GM21423 (cell line): ENCODE results near the gene ACBD7.
A peak's percentile ranks its signal among the peaks of the same experiment; 100 is the strongest.

Experiments used
- ATAC-seq: cut with Tn5 transposase; IDR thresholded peaks from one replicate; pipeline ENCODE4 v1.9.1; 2021; ENCODE audit warnings: mild to moderate bottlenecking, moderate library complexity; ENCODE audit not compliant: unreplicated experiment

ACBD7 gene

DNA sequence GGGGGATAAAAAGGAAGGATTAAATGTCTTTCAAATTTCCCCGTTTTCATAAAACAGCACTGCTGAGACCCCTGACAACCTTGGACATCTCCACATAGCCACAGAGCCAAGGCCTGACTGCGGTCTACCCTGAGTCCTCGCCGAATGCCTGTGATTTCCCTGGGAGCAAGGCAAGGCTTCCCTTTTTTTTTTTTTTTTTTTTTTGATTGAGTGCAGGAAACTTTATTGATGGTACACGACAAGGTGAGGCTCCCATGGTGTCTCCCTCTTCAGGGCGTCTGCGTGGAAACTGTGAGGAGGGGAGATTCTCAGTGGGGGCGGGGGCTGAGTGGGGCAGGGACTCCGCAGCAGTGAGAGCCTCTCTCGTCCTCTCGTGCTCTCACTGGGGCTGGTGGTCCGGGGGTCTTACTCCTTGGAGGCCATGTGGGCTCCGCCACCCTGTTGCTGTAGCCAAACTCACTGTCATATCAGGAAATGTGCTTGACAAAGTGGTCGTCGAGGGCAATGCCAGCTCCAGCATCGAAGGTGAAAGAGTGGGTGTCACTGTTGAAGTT, 4.4 kb upstream of the ACBD7 start:
- no peak for ATAC-seq

DNA sequence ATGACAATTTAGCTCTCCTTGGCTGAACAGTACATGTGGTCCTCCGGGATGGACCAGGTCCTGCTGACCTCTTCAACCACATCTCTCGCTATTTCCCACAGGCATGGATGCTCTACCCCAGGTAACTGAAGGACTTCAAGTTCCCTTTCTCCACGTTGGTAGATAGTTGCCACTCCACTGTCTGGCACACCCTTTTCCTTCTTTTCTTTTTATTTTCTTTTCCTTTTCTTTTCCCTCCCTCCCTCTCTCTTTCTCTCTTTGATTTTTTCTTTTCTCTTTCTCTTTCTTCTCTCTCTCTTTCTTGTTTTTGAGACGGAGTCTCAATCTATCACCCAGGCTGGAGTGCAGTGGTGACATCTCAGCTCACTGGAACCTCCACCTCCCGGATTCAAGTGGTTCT, 2.8 kb upstream of the ACBD7 start:
- no peak for ATAC-seq

DNA sequence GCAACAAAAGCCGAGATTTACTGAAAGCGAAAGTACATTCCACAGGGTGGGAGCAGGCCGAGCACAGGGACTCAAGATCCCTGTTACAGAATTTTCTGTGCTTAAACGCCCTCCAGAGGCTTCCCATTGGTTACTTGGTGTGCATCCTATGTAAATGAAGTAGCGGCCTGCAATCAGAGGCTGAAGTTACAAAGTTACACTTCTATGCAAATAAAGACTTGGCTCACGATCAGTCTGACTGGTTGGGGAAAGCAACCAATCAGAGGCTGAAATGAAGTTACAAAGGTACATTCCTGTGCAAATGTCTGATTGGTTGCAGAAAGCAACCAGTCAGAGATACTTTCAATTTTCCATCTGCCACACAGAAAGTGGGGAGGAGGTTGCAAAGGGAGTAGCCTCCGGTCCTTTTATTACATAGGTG, 4.1 kb downstream of the ACBD7 start:
- no peak for ATAC-seq

DNA sequence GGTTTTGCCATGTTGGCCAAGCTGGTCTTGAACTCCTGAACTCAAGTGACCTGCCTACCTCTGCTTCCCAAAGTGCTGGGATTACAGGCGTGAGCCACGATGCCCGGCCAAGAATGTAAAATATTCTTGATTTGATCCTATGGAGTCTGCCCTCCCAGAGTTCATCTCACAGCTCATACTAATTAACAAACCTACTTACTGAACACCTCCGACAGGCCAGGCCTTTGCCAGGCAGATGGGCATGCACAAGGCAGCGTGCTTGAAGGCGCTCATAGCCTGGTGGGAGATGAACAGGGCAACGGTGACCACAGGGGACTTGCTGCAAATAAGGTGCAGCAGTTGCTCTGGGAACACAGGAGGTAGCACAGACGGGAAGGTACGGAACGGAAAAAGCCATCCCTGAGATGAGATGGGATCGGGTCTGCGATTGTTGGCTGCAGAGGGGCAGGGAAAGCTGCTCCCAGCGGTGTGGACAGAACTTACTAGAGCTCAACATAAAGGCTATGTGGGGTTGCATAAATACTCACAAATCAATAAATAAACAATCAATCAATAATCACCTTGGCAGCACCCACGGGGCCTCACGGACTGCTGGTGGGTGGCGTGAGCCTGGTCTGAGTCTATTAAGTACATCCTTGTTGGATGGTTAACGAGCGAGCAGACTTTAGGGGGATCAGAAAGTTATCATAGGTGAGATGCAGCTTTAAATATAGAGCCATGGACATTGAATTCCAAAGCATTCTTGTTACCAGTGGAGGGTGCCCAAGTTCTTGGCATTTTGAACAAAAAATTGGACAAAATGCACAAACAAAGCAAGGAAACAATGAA, 4.7 kb downstream of the ACBD7 start:
- ATAC-seq = no peak

DNA sequence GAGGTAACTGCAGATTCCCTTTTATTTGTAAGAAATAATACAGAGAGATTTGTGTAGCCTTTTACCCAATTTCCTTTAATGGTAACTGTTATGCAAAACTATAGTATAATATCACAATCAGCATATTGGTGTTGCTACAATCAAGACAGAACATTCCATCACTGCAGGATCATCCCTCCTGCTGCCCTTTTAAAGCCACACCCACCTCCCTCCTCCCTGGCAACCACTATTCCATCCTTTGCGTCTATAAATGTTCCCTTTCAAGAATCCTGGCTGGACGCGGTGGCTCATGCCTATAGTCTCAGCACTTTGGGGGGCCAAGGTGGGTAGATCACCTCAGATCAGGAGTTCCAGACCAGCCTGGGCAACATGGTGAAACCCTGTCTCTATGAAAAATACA, 13.2 kb downstream of the ACBD7 start:
- ATAC-seq = no peak

DNA sequence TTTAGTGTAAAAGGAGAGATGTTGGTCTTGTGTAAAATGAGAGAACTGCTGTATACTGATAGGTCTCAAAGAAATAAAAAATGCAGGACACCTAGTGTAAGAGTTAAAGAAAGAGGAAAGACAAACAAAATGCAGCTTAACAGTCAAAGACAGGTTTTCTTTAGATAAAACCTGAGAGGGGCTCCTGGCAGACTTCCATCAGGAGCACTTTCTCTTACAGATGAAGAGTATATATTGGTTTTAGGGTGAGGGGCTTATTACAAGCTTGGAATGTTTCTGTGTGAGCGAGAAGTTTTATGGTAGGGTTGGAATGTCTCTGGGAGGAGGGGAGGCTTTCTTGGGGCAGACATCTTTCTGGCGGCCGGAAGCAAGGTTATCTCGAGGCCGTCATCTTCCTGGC, 16.2 kb downstream of the ACBD7 start:
- ATAC-seq = no peak

DNA sequence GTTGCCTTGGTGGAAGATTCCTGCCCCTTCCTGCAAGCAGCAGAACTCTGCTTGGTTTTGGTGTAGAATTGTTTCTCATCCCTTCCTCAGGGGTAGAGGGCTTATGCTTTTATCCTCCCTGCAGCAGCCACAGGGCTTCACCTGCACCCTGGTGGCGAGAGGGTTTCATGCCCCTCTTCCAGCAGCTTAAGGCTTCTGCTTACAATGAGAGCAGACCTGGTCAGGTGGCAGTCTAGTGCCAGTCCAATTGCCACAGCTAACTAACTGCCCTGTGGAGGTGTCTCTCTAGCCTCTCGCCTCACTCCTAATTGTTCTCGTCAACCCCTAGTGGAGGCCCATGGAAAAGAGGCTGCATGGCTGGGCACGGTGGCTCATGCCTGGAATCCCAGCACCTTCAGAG, 19.3 kb downstream of the ACBD7 start:
- ATAC-seq = no peak

DNA sequence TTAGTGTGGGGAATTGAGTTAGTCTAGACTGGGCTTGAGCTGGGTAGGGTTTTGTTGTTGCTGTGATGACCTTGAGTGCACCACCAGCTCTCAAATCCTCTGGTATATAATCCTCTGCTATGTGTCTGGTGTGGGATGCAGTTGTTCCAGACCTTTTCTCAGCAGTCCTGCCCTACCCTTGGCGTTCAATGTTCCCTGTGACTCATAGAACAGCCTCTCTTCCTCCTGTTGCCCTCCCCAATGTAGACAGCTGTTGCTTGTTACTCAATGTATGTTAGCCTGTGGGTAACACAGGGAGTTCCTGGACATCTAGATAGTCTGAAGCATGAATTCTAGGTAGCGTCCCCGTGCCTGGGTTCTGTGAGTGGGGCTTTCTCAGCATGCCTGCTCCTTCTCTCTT, 19.8 kb downstream of the ACBD7 start:
- ATAC-seq = no peak

DNA sequence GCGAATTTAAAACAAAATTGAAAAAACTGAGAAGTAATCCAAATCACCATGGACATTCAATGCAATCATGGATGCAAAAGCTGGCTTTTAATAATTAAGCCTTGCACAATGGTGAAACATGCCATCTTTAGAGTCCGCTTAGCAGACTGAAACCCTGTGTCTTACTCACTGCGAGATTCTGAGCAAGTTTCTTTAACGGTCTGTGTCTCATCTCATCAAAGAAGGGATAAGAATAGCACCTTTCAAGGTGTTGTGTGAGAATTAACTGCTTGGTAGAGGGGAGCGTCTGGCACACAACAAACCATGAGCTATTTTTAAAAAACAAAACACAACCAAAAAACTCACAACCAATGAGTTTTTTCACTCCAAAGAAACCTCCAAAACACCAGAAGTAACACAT, 21.4 kb downstream of the ACBD7 start:
- peak; percentile 93 for ATAC-seq

DNA sequence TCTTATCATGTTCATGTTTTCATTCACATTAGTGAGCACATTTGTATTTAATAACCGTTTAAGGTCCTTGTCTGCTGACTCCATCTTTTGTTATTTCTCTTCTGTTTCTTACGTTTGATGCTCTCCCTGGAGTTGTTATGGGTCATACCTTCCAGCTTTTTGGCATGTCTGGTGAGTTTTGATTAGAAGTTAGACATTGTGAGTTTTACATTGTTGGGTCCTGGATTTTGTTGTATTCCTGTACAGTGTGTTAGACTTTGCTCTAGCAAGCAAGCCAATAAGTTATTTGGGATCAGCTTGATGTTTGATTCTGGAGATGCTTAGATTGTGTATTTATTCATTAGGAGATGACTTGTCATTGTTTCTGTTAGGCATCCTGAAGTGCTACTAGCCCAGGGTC, 27.9 kb downstream of the ACBD7 start:
- ATAC-seq = no peak

DNA sequence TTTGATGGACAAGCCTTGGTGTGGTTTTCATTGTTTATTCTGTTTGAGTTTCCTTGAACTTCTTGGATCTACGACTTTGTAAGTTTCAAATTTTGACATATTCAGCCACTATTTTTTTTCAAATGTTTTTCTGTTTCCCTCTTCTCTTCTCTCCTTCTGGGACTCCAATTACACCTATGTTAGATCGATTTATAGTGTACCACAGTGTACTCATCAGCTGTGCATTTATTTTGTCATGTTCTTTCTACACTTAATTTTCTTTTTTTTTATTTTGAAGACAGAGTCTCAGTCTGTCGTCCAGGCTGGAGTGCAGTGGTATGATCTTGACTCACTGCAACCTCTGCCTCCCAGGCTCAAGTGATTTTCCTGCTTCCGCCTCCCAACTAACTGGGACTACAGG, 28.7 kb downstream of the ACBD7 start:
- no peak for ATAC-seq

DNA sequence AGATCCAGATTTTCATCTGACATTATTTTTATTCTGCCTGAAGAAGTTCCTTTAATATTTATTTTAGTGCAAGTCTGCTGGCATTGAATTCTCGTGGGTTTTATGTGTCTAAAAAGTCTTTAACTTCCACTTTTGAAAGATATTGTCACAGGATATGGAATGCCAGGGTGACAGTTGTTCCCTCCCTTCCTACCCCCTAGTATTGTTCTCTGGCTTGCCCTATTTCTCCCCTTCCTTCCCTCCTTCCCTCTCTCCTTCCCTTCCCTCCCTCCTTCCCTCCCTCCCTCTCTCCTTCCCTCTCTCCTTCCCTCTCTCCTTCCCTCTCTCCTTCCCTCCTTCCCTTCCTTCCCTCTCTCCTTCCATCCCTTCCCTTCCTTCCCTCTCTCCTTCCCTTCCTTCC, 29.9 kb downstream of the ACBD7 start:
- ATAC-seq = no peak

DNA sequence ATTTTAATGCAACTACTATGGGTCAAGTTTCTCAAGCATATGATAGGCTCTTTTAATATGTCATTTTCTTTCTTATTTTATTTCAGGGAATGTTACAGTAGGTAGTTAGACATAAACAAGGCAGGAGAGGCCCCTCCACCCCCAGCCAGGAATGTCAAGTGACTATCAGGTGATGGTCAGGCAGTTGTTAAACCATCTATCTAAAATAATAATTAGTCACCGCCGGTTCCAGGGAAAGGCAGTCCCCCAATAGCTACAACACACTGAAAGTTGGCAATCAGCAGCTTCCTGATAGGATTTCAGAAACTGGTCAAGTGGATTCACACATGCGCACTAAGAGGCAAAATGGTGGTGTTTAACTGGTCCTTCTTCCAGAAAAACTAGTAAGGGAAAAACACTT, 35.5 kb downstream of the ACBD7 start:
- no peak for ATAC-seq

DNA sequence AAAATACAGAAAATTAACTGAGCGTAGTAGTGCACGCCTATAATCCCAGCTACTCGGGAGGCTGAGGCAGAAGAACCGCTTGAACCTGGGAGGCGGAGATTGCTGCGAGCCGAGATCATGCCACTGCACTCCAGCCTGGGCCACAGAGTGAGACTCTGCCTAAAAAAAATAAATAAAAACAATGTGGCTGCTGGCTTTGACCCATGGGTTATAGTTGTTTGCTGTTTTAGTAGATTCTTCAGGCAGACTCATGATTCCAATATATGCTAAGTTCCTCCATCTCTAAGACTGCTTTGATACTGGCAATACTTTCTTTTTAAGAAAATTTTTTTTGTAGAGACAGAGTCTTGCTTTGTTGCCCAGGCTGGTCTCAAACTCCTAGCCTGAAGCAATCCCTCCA, 36.5 kb downstream of the ACBD7 start:
- no peak for ATAC-seq

DNA sequence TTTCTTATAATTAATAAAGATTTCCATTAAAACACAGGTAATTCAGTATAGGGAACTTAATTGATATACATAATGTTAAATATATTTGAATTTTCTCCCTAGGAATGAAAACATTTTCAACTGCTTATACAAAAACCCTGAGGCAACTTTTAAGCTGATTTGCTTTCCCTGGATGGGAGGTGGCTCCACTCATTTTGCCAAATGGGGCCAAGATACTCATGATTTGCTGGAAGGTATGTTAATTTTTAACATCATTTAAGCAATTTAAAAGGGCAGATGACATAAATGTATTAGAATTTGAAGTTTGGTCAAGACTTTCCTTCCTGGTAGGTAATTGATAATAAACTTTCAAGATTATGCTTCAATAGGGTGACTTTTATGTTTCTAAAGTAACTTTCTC, 39.0 kb downstream of the ACBD7 start:
- no peak for ATAC-seq

DNA sequence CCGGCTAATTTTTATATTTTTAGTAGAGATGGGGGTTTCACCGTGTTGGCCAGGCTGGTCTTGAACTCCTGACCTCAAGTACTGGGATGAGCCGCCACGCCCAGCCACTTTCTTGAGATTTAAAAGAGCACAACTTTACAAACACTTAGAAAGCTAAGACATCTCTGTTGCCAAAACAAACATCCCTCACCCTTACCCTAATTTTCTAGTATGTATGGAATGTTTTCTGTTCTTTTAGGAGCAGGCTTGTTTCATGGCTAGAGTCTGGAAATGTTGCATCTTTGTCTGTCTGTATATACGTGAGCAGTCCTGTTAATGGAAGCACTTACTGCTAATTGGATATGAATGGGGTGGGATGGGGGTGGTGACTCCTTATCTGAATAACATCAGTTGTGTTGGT, 42.0 kb downstream of the ACBD7 start:
- ATAC-seq = no peak

DNA sequence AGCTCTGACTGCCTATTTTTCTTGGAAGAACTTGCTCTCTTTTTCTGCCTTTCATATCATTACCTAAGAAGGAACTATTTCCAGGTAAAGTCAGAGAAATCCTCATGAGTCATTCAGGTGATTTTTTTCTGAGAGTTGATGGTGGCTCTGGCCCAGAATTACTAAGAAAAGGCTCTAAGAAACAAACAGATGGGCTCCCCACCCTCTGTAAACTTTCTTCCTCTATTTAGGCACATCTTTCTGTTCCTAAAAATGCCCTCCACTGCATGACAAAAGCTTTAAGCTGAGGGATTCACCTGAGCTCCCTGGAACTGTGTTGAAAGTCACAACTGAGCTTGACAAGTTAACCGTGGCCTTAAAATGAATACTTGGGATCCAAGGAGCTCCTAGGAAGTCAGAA, 43.2 kb downstream of the ACBD7 start:
- no peak for ATAC-seq

DNA sequence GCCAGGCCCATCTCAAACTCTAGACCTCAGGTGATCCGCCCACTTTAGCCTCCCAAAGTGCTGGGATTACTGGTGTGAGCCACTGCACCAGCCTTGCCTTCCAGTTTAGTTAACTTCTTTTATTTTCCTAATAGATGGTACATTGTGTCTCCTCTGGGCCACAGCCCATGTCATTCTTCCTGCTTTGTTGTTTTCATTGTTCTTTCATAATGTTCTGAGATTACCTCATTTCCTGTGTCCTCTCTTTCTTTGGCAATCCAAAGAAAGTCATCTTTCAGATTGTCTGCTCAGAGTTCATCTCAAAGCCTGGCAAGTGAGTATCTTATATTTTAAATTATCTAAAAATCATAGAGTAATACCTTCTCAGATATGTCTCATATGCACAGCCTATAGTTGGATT, 44.9 kb downstream of the ACBD7 start, which contains the start of gene OLAH:
OLAH (plus strand) TSS at position 270 of the 400 bp plus-strand sequence. CDS start 3,346 bp downstream, outside the sequence.
- ATAC-seq = no peak

DNA sequence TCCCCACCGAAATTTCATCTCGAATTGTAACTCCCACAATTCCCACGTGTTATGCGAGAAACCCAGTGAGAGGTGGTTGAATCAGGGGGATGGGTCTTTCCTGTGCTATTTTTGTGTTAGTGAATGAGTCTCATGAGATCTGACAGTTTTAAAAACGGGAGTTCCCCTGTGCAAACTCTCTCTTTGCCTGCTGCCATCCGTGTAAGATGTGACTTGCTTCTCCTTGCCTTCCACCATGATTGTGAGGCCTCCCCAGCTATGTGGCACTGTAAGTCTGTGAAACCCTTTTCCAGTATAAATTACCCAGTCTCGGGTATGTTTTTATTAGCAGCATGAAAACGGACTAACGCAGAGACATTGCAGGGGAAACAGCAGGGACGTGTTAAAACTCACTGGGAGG, 50.2 kb downstream of the ACBD7 start:
- no peak for ATAC-seq

DNA sequence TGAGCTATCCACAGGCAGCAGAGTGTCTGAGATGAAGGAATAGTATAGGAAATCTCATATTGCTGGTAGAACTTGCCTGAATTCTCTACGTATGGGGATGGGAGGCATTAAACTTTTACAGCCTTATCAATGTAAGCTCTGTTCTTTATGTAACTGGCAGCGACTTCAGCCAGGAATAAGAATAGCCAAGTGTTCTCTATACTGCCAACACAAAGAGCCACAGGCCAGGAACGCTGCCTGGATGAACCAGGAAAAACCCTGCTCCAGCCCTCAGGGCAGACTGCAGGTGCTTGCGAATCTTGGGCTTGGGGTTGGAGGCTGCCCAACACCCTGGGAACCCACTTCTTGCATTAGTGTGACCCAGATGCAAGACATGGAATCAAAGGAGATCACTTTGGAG, 50.9 kb downstream of the ACBD7 start:
- no peak for ATAC-seq

DNA sequence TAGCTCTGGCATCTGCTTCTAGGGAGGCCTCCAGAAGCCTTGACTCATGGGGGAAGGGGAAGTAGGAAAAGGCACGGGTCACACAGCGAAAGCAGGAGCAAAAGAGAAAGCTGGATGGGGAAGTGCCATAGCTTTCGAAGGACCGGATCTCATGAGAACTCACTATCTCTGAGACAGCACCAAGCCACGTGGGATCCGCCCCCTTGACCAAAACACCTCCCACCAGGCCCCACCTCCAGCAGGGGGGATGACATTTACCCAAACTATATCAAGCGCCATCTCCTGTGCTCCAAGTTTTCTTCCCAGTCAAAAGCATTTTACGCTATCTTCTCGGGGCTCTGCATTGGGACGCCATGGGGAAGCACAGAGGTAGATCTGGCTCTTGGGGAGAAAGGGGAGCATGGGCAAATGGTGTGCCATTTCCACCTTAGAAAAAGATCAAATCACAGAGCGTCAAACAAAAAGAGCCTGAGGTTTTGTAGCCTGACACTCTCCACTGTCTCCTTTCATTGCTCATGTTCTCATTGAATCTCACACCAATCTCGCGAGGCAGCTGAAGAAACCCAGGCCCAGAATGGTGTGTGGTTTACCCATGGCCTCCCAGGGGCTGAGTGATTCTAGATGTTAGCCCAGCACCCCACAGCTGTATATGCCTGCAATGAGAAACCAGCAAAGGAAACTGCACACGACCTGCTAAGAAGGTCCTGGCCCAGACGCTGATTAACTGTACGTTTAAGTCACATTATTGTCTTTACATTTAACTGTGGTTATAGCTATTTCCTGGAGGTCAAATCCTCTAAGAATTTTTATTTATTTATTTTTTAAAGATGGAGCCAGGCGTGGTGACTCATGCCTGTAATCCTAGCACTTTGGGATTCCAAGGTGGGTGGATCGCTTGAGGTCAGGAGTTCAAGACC, 52.9 kb downstream of the ACBD7 start:
- ATAC-seq = no peak

DNA sequence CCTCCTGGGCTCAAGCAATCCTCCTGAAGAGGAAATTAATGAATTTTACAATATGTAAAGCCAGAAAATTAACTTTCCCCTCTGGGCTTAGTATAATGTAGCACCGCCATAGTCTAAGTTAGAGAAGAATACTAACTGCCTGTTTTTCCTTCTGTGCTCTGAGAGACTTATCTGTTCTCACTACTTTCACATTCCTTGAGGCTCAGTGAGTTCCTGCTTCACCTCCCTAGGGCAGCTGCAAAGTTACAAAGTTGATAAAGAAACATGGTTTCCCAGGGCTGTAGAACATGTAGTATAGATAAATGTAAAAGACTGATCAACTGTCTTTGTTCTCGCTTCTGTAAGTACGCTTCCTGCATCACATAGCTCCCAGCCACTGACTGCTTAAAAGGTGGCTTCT, 60.8 kb downstream of the ACBD7 start:
- no peak for ATAC-seq
